NCI-H1092 (cell line): Measurements from ENCODE around the gene RGS19.

ENCODE experiments used
- DNase-seq: peaks from one replicate; lab custom pipeline; 2025; lab: John Stamatoyannopoulos, UW

The RGS19 gene

GRCh38 chr20:64107736-64108457, 28.6 kb upstream of the RGS19 start:
- no peak for DNase-seq

GRCh38 chr20:64106981-64107735, 27.8 kb upstream of the RGS19 start, which contains the start of gene NPBWR2:
NPBWR2 (minus strand) TSS chr20:64107565; CDS start chr20:64106831, 734 bp downstream.
- DNase-seq: no peak

- no peak for DNase-seq
These were observed 27.2 kb upstream of the RGS19 start for GRCh38 chr20:64106435-64106961.

GRCh38 chr20:64105846-64106434, 26.6 kb upstream of the RGS19 start:
- DNase-seq: no peak

- no peak for DNase-seq
These were observed 25.5 kb upstream of the RGS19 start for GRCh38 chr20:64104667-64105451.

- no peak for DNase-seq
These were observed 24.8 kb upstream of the RGS19 start for GRCh38 chr20:64103871-64104666.

GRCh38 chr20:64102647-64103354, 23.5 kb upstream of the RGS19 start:
- no peak for DNase-seq

GRCh38 chr20:64101731-64102621, 22.7 kb upstream of the RGS19 start:
- no peak for DNase-seq

- no peak for DNase-seq
These were observed 21.8 kb upstream of the RGS19 start for GRCh38 chr20:64100946-64101688.

- DNase-seq: no peak
These were observed 21.2 kb upstream of the RGS19 start for GRCh38 chr20:64100566-64100888.

GRCh38 chr20:64099880-64100565, 20.7 kb upstream of the RGS19 start:
- DNase-seq: peak; percentile 15

- peak; percentile 79 for DNase-seq
These were observed 19.9 kb upstream of the RGS19 start for GRCh38 chr20:64099086-64099786.

- no peak for DNase-seq
These were observed 19.2 kb upstream of the RGS19 start for GRCh38 chr20:64098471-64099013.

- no peak for DNase-seq
These were observed 17.2 kb upstream of the RGS19 start for GRCh38 chr20:64096535-64096934.

GRCh38 chr20:64095927-64096326, 16.6 kb upstream of the RGS19 start:
- no peak for DNase-seq

- DNase-seq: no peak
These were observed 16.1 kb upstream of the RGS19 start for GRCh38 chr20:64095455-64095854.

- no peak for DNase-seq
These were observed 13.7 kb upstream of the RGS19 start for GRCh38 chr20:64093013-64093503.
